HG03378 (cell line): ENCODE data around the gene PUS7.
A peak's percentile ranks its signal among the peaks of the same experiment; 100 is the strongest.
"Not testable (repeated sequence)": the region's sequence is repeated elsewhere in the genome, so short reads cannot be mapped to it uniquely, and the experiment has no call there.

ENCODE experiments used
- ATAC-seq: cut with Tn5 transposase; IDR thresholded peaks from one replicate; pipeline ENCODE4 v1.9.1; 2021; ENCODE audit warnings: mild to moderate bottlenecking, moderate library complexity; ENCODE audit not compliant: unreplicated experiment

PUS7 gene

GRCh38 chr7:105450870-105451269 is 71.2 kb downstream of the PUS7 start:
- not testable (repeated sequence) for ATAC-seq

DNA sequence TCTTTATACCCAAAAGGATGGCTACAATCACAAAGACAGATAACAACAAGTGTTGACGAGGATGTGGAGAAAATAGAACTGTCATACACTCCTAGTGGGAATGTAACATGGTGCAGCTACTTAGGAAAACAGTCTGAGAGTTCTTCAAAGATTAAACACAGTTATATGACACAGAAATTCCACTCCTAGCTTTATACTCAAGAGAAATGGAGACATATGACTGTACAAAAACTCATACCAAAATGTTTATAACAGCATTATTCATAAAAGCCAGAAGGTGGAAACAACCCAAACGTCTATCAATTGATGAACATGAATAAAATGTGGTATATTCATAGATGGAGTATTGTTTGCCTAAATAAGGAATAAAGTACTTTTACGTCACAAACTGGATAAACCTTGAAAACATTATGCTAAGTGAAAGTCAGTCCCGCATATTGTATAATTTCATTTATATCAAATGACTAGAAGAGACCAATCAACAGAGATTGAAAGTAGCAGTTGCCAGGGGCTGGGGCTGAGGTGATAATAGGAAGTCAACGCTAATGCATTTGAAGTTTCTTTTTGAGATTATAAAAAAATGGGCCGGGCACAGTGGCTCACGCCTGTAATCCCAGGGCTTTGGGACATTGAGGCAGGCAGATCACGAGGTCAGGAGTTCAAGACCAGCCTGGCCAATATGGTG is 71.8 kb downstream of the PUS7 start:
- ATAC-seq: no peak

GRCh38 chr7:105448181-105448580 is 73.9 kb downstream of the PUS7 start:
- ATAC-seq: peak; percentile 64

- ATAC-seq: no peak
These were observed 77.6 kb downstream of the PUS7 start for GRCh38 chr7:105444342-105444987.

DNA sequence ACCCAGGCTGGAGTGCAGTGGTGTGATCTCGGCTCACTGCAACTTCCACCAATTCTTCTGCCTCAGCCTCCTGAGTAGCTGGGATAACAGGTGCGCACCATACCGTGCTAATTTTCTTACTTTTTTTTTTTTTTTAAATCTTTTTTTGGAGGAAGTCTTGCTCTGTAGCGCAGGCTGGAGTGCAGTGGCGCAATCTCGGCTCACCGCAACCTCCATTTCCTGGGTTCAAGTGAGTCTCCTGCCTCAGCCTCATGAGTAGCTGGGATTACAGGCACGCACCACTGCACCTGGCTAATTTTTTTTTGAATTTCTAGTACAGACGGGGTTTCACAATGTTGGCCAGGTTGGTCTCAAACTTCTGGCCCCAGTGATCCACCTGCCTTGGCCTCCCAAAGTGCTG is 79.9 kb downstream of the PUS7 start:
- not testable (repeated sequence) for ATAC-seq

- ATAC-seq: no peak
These were observed 82.7 kb downstream of the PUS7 start for GRCh38 chr7:105439174-105439893.

GRCh38 chr7:105438847-105439173 is 83.3 kb downstream of the PUS7 start:
- ATAC-seq: no peak

DNA sequence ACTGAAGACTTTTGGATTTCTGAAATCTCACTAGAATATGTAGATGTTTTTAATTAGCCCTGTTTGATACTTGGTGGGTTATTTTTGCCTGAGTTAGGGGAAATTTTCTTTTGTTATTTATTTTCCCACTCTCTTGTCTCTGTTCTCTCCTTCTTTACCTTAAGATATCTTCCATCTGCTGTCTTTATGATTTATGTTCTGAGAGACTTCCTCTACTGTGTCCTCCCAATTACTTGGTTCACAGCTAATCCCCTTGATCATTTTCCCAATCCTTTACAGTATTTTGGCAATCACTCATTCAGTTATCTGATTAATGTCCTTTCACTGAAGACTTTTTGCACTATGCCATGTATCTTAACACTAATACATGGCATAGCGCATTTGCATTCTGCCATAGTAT is 83.8 kb downstream of the PUS7 start:
- no peak for ATAC-seq

GRCh38 chr7:105437356-105437755 is 84.7 kb downstream of the PUS7 start:
- not testable (repeated sequence) for ATAC-seq

DNA sequence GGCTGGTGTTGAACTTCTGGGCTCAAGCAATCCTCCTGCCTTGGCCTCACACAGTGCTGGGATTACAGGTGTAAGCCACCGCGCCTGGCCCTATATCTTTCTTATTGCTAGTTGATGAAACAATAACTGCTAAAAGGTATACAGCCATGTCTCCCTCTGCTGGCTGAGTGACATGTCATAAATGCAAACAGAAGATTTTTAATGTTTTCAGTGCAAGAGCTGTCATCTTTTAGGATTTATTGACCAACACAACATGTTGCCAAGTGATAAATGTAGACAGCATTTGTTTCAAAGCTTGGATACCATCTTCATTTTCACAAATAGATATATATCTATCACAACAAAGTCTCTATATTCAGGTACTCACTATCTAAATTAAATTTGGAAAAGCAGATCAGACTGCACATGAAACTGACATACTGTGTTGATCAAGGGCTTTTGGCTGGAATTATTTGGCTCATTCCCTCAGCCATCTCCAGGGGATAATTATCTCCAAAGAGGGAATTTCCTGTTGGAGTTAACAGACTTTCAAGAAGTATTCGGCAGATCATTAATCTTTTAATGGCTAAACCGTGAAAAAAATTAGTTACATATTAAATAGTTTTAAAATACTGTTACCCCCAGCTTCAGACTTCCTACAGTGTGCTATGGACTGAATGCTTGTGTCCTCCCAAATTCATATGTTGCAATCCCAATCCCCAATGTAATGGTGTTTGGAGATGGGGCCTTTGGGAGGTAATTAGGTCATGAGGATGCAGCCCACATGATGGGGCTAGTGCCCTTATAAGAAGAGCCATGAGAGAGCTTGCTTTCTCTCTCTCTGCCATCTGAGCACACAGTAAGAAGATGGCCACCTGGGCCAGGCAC is 92.1 kb downstream of the PUS7 start:
- no peak for ATAC-seq

GRCh38 chr7:105426606-105427146 is 95.4 kb downstream of the PUS7 start:
- ATAC-seq: no peak

DNA sequence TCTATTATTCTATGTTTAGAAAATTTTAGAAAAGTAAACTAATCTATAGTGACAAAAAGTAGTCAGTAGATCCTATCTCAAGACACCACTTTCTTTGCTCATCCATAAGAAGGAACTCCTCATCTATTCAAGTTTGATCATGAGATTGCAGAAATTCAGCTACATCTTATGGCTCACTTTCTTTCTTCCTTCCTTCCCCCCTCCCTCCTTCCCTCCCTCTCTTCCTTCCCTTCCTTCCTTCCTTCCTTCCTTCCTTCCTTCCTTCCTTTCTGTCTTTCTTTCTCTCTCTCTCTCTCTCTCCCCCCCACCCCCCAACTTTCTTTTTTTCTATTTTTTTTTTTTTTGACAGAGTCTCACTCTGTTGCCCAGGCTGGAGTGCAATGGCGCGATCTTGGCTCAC is 98.1 kb downstream of the PUS7 start:
- ATAC-seq: no peak

DNA sequence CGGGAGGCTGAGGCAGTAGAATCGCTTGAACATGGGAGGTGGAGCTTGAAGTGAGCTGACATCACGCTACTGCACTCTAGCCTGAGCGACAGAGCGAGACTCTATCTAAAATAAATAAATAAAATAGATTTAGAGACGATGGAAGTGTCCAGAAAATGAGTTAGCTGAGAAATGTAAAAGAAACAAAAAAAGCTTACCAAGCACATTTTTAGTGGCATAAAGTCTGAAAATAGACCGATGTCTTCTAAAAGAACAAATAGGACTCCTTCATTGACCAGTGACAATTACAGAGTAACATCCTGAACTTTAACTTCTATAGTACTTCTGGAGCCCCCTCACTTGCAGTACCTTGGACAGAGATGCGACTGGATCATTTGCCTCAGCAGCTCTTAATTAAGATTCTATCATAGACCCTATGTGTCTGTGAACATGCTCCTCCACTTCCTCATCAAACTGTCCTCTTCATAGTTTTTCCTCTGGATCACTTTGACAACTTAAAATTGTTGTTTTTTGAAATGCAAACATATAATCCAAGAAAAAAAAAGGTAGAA is 108.1 kb downstream of the PUS7 start:
- ATAC-seq: no peak

GRCh38 chr7:105410774-105411173 is 111.3 kb downstream of the PUS7 start:
- not testable (repeated sequence) for ATAC-seq

DNA sequence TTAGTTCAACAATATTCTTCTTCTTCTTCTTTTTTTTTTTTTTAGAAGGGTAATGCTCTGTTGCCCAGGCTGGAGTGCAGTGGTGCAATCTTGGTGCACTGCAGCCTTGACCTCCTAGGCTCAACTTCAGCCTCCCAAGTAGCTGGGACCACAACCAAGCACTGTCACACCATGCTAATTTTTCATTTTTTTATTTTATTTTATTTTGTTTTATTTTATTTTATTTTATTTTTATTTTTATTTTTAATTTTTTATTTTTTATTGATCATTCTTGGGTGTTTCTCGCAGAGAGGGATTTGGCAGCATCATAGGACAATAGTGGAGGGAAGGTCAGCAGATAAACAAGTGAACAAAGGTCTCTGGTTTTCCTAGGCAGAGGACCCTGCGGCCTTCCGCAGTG is 112.3 kb downstream of the PUS7 start:
- not testable (repeated sequence) for ATAC-seq

DNA sequence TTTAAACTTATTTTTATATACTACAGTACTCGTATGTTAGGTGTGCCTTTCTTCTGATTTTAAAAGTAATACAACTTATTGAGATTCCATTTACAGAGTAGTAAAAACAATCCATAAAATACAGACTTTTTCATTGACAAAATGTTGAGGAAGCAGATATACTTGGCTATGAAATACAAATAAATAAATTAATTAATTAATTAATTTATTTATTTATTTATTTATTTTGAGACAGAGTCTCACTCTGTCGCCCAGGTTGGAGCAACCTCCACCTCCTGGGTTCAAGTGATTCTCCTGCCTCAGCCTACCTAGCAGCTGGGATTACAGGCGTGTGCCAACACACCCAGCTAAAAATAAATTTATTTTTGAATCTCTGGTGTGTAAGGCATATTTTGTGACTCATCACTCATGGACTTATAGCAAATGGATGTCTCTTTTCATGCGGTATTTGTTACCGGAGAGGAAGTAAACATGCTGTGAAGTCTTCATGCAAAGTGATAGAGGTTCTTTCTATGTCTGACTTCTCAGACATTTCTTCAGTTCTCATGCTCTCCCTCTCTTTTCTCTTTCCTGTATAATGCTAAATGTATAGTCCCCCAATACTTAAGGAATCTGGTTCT is 113.2 kb downstream of the PUS7 start:
- ATAC-seq: no peak
